GM18870 (cell line): Measurements from ENCODE around the gene RANGAP1.
A peak's percentile ranks its signal among the peaks of the same experiment; 100 is the strongest.

Experiments
- ATAC-seq: cut with Tn5 transposase; IDR thresholded peaks from one replicate; pipeline ENCODE4 v1.9.1; 2021; ENCODE audit warnings: moderate library complexity; ENCODE audit not compliant: unreplicated experiment

Gene RANGAP1

DNA sequence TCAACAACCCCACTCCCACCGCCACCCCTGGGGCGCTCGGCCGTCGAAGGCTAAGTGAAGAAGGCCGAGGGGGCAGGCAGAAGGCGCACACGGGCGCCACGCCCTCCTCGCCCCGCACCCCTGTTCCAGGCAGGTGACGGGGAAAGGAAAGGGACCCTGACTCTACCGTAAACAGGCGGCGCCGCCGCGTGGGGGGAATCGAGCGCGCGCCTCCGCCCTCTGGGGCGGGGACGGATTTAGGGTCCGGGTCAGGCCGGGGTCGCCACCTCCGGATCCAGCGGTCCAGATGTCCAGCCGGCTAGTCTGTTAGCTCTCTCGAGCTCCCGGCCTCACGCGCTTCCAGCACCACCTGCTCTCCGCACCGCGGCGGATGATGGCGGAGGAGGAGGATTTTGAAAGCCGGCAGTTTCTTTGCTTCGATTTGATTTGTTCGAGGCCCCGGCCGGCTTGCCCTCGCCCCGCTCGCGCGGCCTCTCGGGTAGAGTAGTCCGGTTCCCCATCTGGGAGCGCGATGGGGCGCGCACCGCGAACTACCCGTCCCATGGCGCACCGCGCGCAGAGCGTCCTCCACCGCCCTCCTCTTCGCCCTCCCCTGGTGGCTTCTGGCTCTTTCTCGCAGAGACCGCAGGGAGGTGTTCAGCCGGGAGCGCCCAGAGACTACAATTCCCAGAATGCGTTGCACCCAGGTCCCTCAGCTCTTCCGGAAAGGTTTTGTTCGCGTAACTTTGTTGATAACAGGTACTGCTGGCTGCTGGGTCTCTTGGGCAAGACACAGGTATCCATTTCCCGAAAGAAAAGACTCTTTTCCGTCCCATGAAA lies at the start of gene RANGAP1:
TSS of gene RANGAP1 (minus strand) at position 368 of the 819 bp plus-strand sequence. CDS start 5,143 bp downstream, outside the sequence.
- ATAC-seq, result peak; percentile 83

GRCh38 chr22:41334951-41335635 lies 49.1 kb upstream of the RANGAP1 start:
- ATAC-seq, result no peak

GRCh38 chr22:41334215-41334614 lies 48.2 kb upstream of the RANGAP1 start:
- ATAC-seq, result no peak

DNA sequence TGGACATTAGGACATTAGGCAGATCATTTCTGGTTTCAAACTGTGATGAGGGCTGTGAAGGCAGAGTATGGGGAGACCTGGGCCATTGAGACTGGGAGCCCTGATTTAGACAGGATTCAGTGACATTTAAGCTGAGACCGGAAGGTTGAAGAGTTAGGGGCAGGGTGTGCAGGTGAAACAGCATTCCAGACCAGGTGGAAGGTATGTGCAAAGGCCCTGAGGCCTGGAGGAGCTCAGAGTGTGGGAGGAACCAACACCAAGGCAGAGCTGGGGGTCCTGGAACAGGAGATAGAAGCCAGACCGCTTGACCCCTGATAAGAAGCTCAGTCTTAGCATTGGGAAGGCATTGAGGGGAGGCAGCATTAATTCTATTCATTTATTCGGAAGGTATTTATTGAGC lies 47.8 kb upstream of the RANGAP1 start:
- no peak for ATAC-seq

DNA sequence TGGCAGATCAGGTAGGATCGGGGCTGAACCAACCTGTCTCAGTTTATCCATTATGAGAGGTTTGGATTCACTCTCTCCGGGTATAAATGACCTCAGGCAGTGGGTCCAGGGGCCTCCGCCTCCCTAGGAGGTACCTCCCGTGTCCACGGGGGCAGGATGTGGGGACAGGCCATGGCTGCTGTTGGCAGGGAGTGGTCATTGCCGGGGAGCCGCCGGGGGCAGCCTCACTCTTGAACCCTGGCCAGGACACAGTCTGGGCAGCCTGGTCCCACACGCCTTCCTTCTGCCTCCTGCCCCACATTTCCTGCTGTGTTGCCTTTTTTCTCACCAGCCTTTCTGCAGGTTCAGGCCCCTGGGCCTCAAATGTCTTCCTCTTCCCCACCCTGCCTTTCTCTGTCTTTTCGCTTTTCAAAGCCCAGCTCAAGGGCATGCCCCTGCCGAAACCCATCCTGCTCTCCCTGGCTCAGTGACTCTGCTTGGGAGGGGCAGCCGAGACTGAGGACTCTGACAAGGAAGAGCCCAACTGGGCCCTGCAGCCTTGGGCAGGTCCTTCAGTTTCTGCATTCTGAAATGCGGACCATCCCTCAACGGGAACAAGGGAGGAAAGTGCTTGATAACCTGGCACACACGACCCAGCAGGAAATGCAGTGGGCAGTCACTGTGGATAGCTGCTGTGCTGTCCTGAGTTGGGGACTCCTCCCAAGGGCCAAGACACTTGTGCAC lies 46.4 kb upstream of the RANGAP1 start:
- ATAC-seq, result no peak

GRCh38 chr22:41330169-41330568 lies 44.2 kb upstream of the RANGAP1 start:
- ATAC-seq, result no peak

DNA sequence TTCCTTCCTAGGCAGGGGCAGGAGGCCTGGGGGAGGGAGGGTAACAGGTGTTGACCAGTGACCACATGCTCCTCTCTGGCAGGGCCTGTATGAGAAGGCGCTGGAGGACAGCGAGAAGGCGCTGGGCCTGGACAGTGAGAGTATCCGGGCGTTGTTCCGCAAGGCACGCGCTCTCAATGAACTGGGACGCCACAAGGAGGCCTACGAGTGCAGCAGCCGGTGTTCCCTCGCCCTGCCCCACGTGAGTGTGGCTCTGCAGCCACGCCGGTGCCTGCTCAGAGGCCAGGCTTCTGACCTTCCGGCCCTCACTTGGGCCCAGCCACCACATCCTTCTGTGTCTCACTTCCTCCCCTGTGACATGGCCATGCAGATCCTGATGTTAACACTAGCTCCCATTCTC lies 41.1 kb upstream of the RANGAP1 start:
- no peak for ATAC-seq

DNA sequence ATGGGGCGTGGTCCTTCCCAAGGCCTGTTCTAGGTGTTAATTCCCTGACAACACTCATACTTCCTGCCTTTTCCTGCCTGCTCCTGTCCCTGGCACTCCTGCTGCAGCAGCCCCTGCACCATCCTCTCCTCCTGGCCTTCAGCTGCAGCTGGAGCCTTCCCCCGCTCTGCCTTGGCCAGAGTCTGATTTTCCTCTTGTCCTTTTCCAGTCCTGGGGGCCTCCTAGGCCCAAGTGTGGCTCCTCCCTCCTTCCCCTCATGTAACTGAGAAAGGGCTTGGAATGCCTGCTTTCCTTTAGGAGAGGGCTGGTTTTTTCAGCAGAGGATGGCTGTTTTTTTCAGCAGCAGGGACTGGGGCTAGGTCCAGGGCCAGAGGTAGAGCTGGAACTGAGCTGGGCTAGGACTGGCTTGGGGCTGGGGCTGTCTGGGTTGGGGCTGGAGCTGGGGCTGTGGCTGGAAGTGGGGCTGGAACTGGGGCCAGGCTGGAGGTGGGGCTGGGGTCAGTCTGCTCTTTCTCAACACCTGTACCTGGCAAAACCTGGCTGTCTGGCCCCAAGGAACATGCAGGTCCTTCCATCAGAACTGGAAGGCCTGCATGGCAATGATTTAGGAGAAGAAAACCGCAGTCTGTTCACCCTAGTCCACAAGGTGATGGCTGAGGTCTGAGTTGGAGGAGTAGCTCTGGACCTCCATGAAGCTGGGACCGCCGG lies 39.0 kb upstream of the RANGAP1 start:
- no peak for ATAC-seq

- no peak for ATAC-seq
Measured at GRCh38 chr22:41320416-41321240, 34.6 kb upstream of the RANGAP1 start.

DNA sequence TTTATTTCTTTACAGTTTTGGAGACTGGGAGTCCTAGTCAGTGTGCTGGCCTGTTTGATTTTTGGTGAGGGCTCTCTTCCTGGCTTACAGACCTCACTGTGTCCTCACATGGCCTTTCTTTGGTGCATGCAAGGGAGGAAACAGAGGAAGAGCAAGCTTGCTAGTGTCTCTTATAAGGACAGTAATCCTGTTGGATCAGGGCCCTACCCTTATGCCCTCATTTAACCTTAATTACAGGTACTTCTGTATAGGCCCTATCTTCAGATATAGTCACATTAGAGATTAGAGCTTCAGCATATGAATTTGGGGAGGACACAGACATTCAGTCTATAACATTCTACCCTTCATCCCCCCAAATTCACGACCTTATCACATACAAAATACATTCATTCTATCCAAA lies 29.6 kb upstream of the RANGAP1 start:
- ATAC-seq, result no peak

DNA sequence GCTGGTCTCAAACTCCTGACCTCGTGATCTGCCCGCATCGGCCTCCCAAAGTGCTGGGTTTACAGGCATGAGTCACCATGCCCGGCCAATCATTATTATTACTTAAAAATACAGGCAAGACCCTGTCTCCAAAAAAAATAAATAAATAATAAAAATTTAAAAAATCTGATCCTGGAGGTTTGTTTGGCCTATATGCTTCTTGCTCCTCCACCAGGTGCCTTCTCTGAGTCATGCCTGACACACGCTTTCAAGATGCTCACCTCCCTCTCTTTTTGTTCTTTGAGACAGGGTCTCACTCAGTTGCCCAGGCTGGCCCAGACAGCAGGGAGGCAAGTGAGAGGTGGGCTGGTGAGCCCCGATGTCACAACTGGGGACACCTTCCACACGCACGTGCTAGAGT lies 28.8 kb upstream of the RANGAP1 start:
- no peak for ATAC-seq

- ATAC-seq, result no peak
Measured at GRCh38 chr22:41311487-41311886, 25.5 kb upstream of the RANGAP1 start.

DNA sequence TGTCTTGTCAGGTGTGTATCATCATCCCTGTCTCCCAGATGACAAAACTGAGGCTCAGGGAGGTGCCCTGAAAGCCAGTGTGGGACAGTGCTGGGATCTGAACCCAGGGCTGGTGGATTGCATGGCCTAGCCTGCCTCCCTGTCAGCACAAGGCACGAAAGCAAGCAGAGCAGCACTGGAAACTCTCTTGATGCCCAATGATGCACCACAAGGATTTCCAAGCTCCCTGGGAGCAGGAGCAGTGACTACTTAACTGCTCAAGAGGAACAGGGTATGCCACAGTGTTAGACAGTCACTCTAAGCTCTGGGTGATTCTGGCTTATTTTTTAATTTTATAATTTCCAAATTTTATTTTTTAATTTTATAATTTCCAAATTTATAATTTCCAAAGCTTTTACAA lies 24.3 kb upstream of the RANGAP1 start:
- ATAC-seq, result no peak

GRCh38 chr22:41308544-41308947 lies 22.6 kb upstream of the RANGAP1 start:
- no peak for ATAC-seq

DNA sequence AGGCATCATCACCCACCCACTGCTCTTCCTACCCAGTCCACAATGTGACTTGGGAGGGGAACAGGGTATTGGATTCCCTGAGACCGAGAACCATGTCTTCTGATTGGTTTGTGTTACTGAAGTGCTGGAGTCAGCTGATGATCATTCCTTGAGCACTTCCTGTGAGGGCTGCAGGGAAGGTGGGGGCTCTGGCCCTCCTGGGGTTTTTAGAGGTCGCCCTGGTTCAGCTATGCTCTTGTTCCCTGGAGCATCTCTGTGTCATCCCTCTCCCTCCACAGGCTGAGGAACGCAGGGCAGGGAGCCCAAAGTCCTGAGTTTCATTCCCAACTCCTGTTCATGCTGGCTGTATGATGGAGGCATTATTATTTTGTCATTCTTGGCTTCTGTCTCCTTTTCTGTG lies 22.1 kb upstream of the RANGAP1 start:
- ATAC-seq, result no peak

DNA sequence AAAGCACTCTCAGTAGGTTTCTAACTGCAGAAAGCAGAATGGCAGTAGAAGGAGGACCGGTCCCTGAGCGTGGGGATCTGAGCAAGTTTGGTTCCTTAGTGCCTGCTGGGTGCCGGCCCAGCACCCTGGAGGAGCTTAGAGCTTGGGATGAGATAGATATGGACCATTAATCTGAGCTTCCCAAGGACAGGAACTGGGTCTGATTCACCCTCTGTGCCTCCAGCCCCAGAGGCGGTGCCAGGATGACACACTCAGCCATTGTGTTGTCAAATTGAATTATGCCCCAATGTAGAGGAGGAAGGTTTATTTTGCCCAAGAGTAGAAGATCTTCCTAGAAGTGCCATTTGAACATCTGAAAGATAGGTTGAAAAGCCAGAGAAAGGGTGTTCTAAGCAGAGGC lies 19.7 kb upstream of the RANGAP1 start:
- ATAC-seq, result no peak

DNA sequence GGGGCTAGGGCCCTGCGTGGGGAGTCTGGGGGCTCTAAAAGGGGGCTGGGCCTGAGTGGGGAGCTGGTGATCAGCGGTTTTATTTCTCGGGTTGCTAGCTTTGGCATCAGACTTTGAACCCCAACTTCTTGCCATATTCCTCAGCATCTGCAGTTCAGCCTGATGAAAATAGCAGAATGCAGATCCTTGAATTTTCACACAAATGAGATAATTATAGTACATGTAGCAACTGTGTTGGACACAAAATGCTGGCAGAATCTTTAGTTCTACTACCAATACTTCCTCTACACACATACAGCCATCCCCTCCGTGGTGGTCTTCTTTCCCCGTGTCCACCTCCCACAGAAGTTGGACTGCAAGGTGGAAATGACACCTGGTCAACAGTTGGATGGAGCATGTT lies 16.8 kb upstream of the RANGAP1 start:
- no peak for ATAC-seq

DNA sequence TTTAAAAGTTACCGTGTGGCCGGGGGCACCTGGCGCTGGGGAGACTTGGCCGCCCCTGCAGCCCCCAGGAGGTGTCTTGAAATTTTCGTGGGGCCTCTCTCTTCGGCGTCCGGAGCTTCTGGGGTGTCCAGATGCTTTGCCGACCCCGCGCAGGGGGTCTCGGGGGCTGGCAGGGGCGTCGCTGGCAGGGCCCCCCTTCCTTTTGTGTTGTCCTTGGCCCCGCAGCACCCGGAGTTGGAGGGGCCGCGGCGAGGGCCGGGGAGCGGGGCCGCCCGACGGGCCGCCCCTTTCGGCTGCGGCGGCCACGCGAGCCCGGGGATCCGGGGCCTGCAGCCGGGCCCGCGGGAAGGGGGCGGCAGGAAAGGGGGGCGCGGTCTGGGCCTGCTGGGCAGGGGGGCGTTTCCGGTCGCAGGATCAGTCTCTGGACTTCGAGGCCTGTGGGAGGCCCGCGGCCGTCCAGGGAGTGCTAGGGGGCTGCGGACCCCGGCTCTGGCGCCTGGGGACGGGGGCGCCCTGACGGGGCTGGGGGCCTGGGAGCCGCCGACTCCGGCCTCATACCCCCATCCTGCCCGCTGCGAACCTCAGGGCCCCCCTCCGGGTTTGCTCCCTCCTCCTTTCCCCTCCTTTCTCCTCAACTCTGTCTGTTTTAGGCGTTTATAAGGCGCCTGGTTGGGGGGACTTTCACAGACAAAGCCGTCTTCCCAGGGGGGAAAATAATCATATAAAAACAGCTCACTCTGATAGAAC lies 16.2 kb upstream of the RANGAP1 start:
- ATAC-seq, result no peak
